Bronchial epithelial cell (primary cell): Measurements from ENCODE around the gene PPP1R17. TPM values are rescaled to one million over a fixed set of nuclear protein-coding genes. Genes with fewer than 3 reads are reported as not detected.

Experiments used
- DNase-seq: peaks from one replicate; pipeline ENCODE4 v3.0.0-alpha.2; 2010; ENCODE audit warnings: low read depth
- FAIRE-seq: peaks from 2 replicates; lab custom pipeline; 2011; peaks lifted over from hg19 to GRCh38; lab: Jason Lieb, UNC
- H3K27me3 ChIP-seq: 2 replicates; pipeline ENCODE4 v1.5.1; 2011; ENCODE audit warnings: low read length; ENCODE audit not compliant: control insufficient read depth, insufficient read depth
- H3K36me3 ChIP-seq: 2 replicates; pipeline ENCODE4 v1.5.1; 2011; ENCODE audit warnings: low read length; ENCODE audit not compliant: control insufficient read depth, insufficient read depth
- H3K4me3 ChIP-seq: 2 replicates; pipeline ENCODE4 v1.5.1; 2011; ENCODE audit warnings: mild to moderate bottlenecking, low read depth, low read length, control low read depth
- total RNA-seq: library from RNA; depleted of rRNA; stranded (reverse); fragments of >200 nt; gene quantifications from 2 replicates; pipeline ENCODE4 v1.2.1, GENCODE V29; 2014
- TF ChIP-seq, protein P1 (sequence below): IDR thresholded peaks from 2 replicates; pipeline ENCODE4 v1.5.1; 2011; ENCODE audit warnings: mild to moderate bottlenecking, moderate library complexity, low read length, control low read depth, inconsistent platforms; ENCODE audit not compliant: insufficient read depth, severe bottlenecking

Gene PPP1R17
- not detected in 2 replicates for total RNA-seq

DNA sequence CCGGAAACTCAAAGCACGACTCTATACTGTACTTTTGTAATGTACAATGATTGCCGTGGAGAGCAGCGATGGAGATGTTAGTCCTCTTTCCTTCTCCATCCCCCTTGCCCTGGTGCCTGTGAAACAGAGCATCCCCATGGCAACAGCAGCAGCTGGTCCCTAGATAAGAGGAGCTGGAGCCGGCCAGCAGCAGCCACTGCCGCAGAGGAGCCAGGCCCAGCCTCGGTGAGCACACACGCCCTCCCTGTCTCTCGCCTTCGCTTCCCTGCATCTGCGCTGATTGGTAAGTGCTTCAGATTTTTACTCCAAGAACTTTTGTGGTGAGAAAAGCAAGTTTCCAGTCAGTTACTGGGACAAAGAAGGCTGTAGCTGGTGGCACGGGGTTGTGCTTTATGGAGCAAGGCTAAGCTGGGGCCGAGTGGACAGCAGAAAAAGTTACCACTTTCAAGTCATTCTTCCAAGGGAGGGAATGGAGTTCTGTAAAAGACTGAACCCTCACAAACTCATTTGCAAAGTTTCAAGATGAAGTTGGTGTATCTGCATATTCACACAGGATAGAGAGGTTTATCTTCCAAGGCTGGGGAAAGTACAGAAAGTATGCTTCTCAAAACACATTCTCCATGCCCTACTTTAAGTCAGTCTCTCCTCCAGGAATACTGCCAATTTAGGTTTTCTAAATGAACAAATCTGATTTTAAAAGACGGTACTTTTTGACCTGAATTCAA is at the start of gene PPP1R17:
Gene PPP1R17 (plus strand): TSS at position 192 of the 725 bp plus-strand sequence. CDS start 5,227 bp downstream, outside the sequence.
- no peak for DNase-seq
- no peak for FAIRE-seq
- TF ChIP-seq, protein P1, sequence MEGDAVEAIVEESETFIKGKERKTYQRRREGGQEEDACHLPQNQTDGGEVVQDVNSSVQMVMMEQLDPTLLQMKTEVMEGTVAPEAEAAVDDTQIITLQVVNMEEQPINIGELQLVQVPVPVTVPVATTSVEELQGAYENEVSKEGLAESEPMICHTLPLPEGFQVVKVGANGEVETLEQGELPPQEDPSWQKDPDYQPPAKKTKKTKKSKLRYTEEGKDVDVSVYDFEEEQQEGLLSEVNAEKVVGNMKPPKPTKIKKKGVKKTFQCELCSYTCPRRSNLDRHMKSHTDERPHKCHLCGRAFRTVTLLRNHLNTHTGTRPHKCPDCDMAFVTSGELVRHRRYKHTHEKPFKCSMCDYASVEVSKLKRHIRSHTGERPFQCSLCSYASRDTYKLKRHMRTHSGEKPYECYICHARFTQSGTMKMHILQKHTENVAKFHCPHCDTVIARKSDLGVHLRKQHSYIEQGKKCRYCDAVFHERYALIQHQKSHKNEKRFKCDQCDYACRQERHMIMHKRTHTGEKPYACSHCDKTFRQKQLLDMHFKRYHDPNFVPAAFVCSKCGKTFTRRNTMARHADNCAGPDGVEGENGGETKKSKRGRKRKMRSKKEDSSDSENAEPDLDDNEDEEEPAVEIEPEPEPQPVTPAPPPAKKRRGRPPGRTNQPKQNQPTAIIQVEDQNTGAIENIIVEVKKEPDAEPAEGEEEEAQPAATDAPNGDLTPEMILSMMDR = no peak
- Histone ChIP-seq H3K36me3 (no peaks in the 10 kb centered on the region), H3K27me3 (no peaks in the 10 kb centered on the region), H3K4me3 (no peak within 1 kb of the TSS)

DNA sequence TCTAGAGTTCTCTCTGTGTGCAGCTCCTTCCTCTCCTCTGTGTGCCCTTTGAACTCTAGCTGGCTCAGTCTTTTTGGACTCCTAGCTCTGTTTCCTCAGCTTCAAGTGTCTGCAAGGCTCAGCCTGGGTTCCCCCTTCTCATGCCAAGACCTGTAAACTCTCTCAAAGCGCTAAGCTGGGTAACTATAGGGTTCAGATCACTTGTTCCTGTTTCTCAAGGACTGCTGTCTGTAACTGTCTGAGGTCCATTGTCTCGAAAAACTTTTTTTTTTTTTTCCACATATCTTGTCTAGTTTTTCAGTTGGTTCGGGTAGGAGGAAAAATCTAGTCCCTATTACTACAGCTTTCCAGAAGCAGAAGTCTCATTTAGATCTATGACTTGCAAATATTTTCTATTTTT is 46.6 kb upstream of the PPP1R17 start:
- no peaks in the 10 kb centered on the region for H3K36me3 ChIP-seq
- FAIRE-seq (no peak), DNase-seq (no peak)
- H3K27me3 ChIP-seq = no peaks in the 10 kb centered on the region
- TF ChIP-seq, protein P1 = no peak
- no peak overlapping the region for H3K4me3 ChIP-seq

DNA sequence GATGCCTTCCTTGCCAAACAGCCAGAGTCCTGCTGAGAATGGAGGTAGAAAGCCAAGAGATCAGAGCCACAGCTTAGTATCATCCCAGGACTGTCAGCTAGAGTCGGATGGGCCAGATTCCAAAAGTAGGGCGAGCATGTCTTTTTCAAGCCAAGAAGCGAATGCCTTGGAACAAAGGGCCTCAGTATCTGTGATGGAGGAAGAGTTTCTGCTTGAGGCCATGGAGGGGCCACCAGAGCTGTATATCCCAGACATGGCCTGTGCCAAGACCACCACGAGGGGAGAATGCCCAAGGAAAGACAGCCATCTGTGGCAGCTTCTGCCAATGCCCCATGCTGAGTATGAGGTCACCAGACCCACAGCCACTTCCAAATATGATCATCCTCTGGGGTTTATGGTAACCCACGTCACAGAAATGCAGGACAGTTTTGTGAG is 44.3 kb upstream of the PPP1R17 start:
- DNase-seq = no peak
- Histone ChIP-seq H3K4me3 (no peak overlapping the region), H3K36me3 (no peaks in the 10 kb centered on the region), H3K27me3 (no peaks in the 10 kb centered on the region)
- TF ChIP-seq, protein P1 = no peak
- no peak for FAIRE-seq

DNA sequence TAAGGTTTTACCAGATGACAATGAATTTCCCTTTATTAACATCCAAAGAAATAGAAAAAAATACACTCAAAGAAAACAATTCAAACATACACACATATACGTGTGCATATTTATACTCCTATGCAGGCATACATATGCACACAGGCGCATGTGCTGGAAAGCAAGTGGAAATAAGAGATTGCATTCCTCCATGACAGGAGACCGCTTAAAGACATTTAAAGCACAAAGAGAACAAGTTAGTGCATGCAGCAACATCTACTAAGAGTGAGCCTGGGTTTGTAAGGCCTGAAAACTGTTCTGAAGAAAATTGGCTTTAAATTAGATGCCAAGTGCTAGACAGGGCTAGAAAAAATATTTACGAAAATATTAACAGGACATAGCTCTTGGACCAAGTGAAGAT is 40.1 kb upstream of the PPP1R17 start:
- TF ChIP-seq, protein P1 = no peak
- DNase-seq = peak; percentile 67
- Histone ChIP-seq H3K27me3 (no peaks in the 10 kb centered on the region), H3K4me3 (no peak overlapping the region), H3K36me3 (no peaks in the 10 kb centered on the region)
- FAIRE-seq = no peak

DNA sequence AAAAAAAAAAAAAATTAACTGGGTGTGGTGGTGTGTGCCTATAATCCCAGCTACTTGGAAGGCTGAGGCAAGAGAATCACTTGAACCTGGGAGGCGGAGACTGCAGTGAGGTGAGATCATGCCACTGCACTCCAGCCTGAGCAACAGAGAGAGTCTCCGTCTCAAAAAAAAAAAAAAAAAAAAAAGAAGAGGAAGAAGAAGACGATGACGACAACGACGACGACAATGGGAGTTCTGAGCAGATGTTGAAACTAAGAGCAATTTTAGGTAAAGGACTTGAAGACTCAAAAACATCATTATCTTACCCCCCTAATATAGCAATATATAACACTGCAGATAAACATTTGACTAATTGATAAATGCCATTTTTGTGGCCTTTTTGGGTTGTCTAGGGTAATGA is 39.5 kb upstream of the PPP1R17 start:
- Histone ChIP-seq H3K4me3 (no peak overlapping the region), H3K27me3 (no peaks in the 10 kb centered on the region), H3K36me3 (no peaks in the 10 kb centered on the region)
- TF ChIP-seq, protein P1 = no peak
- DNase-seq (no peak), FAIRE-seq (no peak)

DNA sequence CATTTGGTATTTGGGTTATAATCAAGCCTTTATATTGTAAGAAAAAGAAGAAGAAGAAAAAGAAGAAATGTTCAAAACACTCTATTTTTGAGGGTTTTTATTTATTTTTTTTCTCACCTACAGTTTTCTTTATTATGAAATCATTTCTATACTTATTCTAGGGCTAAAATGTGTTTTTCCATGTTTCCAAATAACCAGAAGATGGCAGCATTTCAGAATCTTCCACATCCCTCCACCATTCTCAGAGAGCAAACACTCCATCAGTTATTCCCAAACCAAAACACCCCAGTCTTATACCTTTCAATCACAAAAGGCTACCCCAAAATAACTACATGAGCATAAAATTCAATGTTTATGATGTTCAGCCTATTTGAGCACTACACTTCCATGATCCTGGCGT is 38.7 kb upstream of the PPP1R17 start:
- Histone ChIP-seq H3K27me3 (no peaks in the 10 kb centered on the region), H3K4me3 (no peak overlapping the region), H3K36me3 (no peaks in the 10 kb centered on the region)
- TF ChIP-seq, protein P1 = no peak
- FAIRE-seq (no peak), DNase-seq (no peak)
